ENCODE measurements around the gene DDT.
"Not testable (repeated sequence)": the region's sequence is repeated elsewhere in the genome, so short reads cannot be mapped to it uniquely, and the experiment has no call there.

DNA sequence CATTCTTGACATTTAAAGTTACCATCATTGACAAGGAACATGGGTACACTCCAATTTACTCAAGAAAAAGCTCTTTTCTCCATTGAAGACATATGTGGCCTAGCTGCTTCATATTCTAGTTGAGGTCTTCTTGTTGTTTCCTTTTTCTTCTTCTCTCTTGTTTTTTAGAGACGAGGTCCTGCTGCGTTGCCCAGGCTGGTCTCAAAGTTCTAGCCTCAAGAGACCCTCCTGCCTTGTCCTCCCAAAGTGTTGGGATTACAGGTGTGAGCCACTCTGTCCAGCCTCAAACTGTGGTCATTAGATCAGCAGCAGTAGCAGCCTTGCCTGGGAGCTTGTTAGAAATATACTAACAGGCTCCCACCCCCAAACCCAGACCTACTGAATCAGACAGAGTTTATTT is 18.8 kb upstream of the DDT start:
- TF ChIP-seq, protein P1, sequence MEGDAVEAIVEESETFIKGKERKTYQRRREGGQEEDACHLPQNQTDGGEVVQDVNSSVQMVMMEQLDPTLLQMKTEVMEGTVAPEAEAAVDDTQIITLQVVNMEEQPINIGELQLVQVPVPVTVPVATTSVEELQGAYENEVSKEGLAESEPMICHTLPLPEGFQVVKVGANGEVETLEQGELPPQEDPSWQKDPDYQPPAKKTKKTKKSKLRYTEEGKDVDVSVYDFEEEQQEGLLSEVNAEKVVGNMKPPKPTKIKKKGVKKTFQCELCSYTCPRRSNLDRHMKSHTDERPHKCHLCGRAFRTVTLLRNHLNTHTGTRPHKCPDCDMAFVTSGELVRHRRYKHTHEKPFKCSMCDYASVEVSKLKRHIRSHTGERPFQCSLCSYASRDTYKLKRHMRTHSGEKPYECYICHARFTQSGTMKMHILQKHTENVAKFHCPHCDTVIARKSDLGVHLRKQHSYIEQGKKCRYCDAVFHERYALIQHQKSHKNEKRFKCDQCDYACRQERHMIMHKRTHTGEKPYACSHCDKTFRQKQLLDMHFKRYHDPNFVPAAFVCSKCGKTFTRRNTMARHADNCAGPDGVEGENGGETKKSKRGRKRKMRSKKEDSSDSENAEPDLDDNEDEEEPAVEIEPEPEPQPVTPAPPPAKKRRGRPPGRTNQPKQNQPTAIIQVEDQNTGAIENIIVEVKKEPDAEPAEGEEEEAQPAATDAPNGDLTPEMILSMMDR (IDR thresholded peaks at IDR 0.05), result not testable (repeated sequence)
- not testable (repeated sequence) for TF ChIP-seq POLR2A (IDR thresholded peaks at IDR 0.05)
